Upper lobe of left lung (tissue), 4 donors: ENCODE measurements around the gene VWA7.

Source experiments
- CTCF ChIP-seq, 6 experiments: fragments of 450-650 bp in 4 of 6; fragments of 200-600 bp in 2 of 6; sonication (generic) in 2 of 6; IDR thresholded peaks; one replicate each; pipeline ENCODE4 v1.5.1; 2016 to 2019; ENCODE audit warnings: antibody characterized with exemption in 6 of 6
- EP300 ChIP-seq, 4 donors: sonication (generic); formaldehyde crosslinking; IDR thresholded peaks; one replicate each; pipeline ENCODE4 v1.5.1; 2017; ENCODE audit warnings: antibody characterized with exemption in 4 of 4, control low read depth in 2 of 4
- POLR2A ChIP-seq, 4 donors: fragments of 450-650 bp; IDR thresholded peaks; one replicate each; pipeline ENCODE4 v1.5.1; 2016 to 2017; ENCODE audit warnings: antibody characterized with exemption in 4 of 4, mild to moderate bottlenecking in 2 of 4
- POLR2AphosphoS5 ChIP-seq, 2 donors: sonication (generic); formaldehyde crosslinking; IDR thresholded peaks; one replicate each; pipeline ENCODE4 v1.5.1; 2017; ENCODE audit warnings: antibody characterized with exemption in 2 of 2

DNA sequence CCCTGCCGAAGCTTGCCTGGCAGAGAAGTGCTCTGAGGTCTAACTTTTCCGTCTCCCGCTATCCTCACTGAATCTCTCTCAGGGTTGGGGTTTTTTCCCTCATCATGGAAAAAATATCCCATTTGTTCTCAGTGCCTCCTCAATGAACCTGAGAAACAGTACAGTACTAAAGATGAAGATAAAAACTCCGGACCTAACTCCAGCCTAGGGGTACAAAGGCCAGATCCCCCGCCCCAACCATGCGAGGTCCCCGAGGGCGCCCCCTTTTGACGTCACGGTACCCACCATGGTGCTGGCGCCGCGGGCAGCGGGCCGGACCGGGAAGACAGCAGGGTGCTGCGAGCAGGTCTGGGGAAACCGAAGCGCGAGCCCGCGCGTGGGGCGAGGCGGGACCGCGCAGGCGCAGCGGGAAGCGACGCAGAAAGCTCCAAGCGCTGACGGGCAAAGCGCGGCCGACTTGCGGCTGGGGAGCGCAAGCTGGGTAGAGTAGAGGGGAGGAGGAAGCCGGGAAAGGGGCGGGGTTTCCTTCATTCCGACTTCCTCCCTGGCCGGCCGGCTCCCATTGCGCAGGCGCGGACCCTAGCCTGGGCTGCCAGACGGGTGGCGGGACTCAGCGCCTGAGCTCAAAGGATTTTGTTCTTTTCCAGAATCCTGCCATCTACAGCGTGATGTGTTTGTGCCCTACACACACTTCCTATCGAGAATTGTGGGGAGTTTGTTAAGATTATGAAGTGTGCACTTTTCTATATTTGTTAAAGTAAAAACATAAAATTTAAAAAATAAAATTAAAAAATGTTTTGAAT lies 29.5 kb upstream of the VWA7 start, which contains the start of gene LSM2:
- TF ChIP-seq EP300 (IDR thresholded peaks at IDR 0.05) = peak in 1 of 4 donors; percentile 55
- peak in 3 of 6 experiments; percentile 31 to 49 (median 33) for TF ChIP-seq CTCF (IDR thresholded peaks at IDR 0.05)
- TF ChIP-seq POLR2AphosphoS5 (IDR thresholded peaks at IDR 0.05) = peak; percentile 90 to 97
- peak in 3 of 4 donors; percentile 43 to 87 (median 86) for TF ChIP-seq POLR2A (IDR thresholded peaks at IDR 0.05)
